SH-SY5Y (cell line): ENCODE data around the gene PTMA.

Experiments used
- GATA2 ChIP-seq: IDR thresholded peaks from 2 replicates; pipeline ENCODE4 v1.6.1; 2011; ENCODE audit warnings: mild to moderate bottlenecking, low read depth, low read length
- GATA3 ChIP-seq: IDR thresholded peaks from 2 replicates; pipeline ENCODE4 v1.6.1; 2011; ENCODE audit warnings: low read depth, mild to moderate bottlenecking, low read length, moderate library complexity

DNA sequence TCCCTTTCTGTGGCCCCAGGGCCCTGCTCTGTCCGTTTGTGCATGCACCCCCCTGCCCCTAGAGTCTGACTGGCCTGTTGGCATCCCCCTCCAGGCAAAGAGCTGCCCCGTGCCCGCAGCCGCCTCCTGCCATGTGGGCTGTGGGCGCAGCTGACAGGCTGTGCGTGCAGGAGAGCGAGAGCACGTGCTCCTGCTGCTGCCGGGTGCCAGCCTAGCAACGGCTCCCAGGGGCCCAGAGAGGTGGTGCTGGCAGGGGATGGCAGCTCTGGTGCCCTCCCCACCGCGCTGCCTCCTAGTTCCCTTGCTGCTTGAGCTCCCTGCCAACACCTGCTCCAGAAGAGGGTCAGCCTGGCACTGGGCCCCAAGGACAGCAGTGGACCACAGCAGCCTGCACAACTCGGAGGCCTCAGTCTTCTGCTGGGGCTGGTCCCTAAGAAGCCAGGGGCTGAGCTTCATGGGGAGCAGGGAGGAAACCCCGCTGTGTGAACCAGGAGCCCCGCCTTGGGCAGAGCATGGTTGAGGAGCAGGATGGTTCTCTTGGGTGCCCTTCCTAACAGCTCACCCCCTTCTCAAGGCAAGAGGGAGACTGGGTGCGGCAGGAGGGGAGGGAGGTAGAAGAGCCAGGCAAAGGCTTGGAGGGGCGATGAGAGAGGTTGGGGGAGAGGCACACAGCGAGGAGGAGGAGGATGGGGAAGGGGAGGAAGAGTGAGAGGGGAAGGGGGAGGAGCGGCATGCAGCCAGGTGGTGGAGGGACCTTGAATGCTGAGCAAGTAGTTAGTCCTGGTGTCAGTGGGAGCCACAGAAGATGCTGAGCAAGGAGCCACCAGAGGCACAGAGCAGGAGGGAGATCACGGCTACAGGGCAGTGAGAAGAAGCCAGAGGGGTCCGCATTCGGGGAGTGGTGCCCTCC is 23.8 kb upstream of the PTMA start:
- no peak for TF ChIP-seq GATA3
- TF ChIP-seq GATA2, result no peak
